ENCODE results near the gene DNLZ.
"Not testable (repeated sequence)": the region's sequence is repeated elsewhere in the genome, so short reads cannot be mapped to it uniquely, and the experiment has no call there.

The DNLZ gene

DNA sequence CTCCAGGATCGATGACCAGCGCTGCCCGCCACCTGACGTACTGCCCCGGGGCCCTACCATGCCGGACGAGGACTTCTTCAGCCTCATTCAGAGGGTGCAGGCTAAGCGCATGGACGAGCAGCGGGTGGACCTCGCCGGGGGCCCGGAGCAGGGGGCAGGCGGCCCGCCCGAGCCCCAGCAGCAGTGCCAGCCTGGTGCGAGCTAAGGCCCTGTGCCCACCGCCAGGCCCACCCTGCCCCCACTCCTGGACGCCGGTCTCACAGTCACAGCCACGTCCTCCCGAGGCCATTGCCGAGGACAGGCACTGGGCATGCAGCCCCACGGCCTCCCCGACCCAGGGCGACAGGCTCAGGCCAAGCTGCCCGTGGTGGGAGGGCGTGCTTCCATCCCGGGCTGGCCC is 5.5 kb downstream of the DNLZ start:
- no peak for DNase-seq

DNA sequence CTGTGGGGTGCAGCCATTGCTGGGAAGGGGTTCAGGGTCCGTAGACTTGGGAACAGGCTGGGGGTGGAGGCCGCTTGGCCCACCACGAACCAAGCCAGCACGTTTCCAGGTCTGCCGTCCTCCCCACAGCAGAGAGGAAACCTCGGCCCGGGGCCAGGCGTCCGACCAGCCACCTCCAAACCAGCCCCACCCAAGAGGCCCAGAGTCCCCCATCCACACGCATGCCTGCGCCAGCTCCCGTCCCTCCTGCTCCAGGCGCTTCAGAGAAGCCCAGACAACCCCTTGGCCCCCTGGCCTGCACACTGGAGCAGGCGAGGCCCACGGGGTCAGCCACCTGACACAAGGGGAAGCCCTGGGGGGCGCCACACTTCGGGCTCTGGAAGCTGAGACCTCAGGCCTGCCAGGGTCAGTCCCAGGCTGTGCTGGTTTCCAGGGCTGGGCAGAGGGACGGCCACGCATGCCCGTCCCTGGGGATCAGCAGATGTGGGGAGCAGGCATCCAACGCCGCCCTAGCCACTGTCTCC is 6.3 kb downstream of the DNLZ start:
- DNase-seq, result no peak

DNA sequence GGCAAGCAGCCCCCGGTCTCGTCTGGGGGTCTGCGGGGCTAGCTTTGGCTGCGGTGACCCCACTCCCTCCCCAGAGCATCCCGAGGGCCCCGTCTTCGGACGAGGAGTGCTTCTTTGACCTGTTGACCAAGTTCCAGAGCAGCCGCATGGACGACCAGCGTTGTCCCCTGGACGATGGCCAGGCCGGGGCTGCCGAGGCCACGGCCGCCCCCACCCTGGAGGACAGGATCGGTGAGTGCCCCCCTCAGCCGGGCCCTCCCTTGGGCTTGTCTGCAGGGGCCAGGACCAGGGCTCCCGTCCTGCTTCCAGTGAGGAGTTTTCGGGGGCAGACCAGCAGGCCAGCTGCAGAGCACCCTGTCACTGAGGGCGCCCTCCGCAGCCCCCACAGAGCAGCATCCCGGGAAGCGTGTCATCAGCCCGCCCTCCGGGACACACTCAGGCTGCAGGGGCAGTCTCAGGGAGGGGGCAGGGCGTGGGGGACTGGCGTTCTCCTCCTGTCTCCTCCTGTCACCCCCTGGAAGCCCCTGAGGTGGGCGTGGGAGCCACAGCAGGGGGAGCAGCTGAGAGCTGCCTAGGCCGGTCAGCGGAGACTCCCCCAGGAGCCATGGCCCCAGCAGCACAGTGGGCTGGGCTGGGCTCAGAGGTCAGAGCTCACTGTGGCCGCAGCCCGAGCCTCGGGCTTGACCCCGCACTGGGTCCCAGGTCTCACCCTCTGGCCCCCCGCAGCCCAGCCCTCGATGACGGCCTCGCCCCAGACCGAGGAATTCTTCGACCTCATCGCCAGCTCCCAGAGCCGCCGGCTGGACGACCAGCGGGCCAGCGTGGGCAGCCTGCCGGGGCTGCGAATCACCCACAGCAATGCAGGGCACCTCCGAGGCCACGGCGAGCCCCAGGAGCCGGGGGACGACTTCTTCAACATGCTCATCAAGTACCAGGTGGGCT is 7.7 kb downstream of the DNLZ start:
- no peak for DNase-seq

DNA sequence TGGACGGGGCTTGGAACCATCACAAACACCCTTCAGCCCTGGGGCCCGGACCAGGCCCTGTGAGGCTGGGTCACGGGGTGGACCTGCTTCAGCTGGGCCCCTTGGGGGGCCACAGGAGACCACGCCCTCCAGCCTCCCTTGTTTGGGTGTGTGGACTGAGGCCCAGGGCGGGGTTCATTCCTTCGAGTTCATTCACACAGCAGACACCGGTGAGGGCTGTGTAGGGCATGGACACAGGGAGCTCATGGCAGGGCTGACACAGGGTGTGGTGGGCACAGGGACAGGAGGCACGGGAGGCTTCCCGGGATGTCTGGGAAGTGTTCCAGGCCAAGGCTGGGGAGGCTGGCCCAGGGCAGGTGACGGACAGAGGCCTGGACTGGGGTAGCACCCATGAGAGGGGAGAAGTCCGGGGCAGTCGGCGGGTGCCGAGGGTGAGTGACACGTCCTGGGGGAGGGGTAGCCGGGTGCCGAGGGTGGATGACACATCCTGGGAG is 8.9 kb downstream of the DNLZ start:
- no peak for DNase-seq

DNA sequence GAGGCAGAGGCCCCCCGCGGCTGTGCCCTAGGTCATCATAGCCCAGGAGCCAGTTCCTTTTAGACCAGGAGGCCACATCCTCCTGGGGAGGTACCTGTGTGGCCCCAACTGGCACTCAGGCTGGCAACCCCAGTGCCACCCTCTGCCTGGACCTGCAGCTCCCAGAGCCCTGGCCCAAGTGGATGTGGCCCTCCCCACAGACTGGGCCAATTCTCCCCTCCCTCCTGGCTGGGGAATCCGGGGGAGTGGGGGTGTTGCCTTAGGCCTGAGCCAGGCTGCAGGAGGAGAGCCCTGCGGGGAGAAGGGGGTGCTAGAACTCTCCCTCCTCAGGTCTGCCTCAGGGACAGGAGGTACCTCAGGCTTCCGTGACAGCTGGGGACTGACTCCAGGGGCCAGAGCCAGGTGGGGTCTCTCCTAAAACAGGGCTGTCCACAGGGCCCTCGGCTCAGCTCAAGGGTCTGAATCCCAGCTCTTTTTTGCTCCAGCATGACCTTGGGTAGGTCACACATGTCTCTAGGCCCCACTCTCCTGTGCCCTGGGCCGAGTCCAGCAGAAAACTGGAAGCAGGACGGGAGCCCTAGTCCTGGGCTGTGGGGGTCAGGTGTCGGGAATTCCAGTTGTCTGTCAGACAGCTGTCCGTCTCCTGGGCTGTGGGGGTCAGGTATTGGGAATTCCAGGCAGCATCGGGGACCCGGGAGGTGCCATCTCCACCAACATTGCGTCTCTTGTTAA is 9.6 kb downstream of the DNLZ start:
- DNase-seq, result no peak

DNA sequence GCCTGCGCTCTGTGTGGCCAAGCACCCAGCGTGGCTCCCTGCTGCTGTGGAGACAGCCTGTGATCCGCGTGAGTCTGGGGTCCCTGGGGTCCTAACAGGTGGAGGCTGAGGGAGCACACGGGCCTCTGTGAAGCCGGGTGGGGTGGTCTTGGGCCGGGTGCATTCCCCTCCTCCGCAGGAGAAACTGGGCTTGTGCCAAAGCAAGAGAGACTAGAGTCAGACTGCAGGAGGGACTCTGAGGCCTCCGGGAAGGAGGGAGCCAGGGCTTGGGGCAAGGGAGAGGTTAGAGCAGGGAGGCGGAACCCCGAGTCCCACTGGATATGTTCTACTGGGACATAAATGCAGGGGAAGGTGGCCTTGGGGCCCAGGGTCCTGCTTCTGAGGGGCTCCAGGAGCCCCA is 10.5 kb downstream of the DNLZ start:
- DNase-seq, result no peak

DNA sequence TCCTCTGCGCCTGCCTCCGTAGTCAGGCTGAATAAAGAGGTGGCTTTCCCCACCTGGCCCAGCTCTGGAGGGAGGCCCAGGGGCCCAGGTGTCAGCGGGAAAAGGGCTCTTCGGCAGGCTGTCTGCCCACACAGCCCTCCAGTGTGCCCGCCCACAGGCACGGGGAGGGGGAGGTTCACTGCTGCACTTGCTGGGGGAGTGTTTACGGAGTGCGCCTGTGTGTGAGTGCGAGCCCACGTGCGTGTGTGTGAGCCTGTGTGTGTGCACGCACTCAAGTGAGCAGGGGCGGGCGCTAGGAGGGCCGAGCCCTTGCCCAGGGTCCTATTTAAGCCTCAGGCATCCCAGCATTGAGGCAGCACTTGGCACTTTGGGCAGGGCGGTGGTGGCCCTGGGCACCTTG is 10.9 kb downstream of the DNLZ start:
- DNase-seq, result peak; percentile 2 to 14

DNA sequence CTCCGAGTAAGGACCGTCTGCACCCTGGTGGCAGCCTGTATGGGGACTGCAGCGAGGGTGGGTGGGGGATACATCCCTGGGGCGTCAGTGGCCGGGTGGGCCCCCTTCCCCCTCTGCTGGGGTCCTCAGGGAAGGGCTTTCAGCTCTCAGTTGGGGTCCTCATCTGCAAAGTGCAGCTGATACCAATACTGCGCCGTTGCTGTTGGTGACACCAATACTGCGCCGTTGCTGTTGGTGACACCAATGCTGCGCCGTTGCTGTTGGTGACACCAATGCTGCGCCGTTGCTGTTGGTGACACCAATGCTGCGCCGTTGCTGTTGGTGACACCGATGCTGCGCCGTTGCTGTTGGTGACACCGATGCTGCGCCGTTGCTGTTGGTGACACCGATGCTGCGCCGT is 11.7 kb downstream of the DNLZ start:
- not testable (repeated sequence) for DNase-seq

DNA sequence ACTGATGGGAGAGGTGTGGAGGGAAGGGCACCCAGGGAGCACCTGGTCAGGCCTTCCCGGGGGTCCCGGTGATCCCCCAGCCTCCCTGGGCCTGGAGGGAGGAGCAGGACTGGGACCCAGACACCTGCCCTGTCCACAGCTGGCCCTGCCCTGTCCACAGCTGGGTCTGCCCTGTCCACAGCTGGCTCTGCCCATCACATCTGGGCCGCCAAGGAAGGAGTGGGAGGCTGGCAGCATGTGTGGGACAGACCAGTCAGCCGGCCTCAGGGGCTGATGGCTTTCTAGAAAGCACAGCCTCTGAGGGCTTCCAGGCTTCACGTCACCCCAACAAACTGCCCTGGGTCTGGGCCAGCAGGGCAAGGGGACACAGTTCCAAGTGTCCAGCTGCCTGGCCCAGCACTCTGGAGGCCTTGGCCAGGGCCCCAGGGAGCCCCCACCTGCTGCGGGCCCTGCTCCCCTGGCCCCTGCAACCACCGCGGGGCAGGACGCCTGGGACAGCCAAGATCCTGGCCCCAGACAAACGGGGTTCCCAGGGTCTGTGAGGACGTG is 12.2 kb downstream of the DNLZ start:
- DNase-seq, result no peak

DNA sequence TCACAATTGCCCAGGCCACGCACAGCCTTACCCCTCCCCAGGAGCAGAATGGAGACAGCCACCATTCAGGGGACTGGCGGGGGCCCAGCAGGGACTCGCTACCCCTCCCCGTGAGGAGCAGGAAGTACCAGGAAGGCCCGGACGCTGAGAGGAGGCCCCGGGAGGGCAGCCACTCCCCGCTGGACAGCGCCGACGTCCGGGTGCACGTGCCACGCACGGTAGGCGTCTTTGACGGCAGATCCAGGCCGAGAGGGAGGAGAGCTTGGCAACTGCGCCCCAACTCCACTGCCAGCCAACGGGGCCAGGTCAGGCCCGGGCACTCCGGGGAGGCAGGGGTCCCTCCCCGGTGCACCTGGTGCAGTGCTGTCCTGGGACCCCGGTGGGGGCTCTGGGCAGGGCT is 14.0 kb downstream of the DNLZ start:
- DNase-seq, result no peak

DNA sequence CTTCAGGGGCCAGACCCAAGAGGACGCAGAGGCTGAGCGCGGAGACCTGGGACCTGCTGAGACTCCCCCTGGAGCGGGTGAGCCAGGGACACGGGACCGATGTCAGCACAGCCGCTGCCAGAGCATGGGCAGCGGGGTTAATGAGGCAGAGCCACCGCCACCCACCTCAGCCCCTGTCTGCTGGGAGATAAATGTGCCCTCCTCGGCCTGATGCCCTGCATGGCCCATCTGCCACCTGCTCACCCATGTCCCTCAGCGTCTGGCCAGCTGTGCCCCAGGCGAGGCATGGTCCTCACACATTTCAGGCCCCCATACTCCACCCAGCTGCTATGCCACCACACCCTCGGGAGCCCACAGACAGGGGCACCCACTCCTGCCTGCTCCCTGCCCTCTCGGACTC is 14.9 kb downstream of the DNLZ start:
- DNase-seq, result no peak

DNA sequence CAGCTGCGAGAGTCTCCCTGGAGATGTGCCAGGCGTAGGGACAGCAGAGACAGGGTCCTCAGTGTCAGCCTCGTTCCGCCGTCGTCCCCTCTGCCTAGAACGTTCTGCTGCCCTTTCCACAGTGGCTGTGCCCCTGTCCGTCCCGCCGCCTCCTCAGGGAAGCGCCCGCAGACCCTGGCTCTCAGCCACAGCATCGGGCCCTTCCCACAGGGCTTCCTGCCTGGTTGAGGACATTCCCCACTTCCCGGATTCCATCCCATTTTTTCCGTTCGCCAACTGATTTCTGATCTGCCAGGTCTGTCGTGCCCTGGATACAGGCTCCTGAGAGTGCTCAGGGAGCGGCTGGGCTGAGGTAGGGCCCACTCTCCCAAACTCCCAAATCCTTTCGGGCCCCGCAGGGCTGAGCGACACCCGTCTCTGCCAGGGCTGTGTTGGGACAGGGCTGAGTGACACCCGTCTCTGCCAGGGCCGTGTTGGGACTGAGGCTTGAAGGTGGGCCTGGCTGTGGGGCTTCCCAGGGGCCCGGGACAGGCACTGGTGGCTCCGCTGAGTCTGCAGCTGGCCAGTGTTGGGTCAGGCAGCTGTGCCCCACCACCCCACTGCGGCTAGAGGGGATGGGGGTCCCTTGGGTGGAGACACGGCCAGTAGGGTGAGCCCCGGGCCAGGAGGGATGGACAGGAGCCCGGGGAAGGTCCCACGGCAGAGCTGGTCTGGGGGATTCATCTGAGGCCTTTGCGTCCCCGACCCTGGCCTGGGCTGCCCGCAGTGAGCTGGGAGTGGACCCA is 15.9 kb downstream of the DNLZ start:
- no peak for DNase-seq

DNA sequence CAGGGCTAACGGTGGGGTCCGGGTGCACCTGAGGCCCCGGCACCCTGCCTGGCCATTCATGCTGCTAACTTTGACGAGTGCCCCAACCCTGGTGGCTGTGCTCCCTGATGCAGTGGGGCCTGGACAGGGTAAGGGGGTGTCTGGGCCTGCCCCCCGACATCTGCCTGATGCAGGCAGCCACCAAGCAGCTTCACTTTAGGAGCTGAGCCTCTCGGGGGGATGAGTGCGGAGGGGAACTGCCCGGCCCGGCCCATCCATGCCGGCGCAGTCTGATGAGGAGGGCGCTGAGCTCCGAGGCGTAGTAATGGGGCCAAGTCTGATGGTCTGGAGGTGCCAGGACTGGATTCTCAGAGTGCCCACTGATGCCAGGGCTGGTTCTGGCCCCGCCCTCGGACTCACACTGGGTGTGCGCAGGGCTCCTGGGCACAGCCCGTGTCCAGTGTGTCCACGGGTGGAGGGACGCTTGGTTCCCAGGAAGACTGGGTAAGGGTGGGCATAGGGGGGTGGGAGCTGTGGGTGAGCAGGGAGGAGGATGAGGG is 16.5 kb downstream of the DNLZ start:
- DNase-seq, result no peak

DNA sequence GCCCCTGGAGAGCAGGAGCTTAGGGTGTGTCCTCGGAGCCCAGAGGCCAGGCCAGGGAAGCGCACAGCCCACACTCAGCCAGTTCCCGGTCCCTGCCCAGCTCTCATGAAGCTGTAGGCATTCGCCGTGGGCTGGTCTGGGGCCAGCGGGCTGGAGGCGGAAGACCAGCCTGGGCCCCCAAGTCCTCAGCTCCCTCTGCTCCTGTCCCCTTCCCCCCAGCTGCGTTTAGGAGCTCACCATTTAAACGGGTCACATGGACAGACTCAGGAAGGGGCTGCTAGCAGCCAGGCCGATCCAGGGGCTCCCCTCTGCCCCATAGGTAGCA is 17.4 kb downstream of the DNLZ start:
- DNase-seq, result no peak

DNA sequence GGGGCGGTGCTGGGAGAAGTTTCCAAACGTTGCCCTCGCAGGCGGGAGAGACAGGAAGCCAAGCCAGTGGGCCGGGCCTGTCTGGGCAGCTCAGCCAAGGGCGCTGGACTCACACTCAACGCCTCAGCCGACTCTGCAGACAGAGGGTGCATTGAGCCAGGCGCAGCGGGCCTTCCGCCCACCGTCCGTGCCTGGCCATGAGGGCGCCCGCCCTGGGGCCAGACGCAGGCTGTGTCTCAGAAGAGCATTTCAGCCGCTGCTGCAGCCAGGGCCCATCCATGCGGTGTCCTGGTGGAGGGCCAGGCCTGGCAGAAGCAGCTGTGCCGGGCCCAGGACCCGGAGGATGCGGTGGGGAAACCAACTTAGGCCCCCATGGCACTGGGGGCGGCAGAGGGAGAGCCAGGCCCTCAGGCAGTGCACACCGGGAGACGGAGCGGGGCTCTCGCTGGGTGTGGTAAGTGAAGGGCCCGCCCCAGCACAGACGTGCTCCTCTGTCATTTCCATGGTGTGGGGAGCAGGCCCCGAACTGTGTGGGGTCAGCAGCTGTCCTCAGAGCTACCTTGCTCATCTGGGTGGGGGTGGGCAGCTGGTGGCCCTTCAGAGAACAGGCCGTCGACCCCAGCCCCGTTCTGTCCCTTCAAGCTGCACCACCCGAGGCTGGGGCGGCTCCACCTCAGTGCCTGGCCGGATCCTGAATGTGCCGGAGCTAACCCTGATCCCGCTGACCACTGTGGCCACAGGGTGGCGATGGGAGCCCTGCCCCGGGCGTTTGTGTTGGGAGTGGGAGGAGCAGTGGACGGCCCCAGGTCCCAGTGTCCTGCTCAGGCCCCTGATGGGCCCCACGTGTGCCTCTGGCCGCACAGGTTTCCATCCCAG is 18.0 kb downstream of the DNLZ start:
- no peak for DNase-seq

DNA sequence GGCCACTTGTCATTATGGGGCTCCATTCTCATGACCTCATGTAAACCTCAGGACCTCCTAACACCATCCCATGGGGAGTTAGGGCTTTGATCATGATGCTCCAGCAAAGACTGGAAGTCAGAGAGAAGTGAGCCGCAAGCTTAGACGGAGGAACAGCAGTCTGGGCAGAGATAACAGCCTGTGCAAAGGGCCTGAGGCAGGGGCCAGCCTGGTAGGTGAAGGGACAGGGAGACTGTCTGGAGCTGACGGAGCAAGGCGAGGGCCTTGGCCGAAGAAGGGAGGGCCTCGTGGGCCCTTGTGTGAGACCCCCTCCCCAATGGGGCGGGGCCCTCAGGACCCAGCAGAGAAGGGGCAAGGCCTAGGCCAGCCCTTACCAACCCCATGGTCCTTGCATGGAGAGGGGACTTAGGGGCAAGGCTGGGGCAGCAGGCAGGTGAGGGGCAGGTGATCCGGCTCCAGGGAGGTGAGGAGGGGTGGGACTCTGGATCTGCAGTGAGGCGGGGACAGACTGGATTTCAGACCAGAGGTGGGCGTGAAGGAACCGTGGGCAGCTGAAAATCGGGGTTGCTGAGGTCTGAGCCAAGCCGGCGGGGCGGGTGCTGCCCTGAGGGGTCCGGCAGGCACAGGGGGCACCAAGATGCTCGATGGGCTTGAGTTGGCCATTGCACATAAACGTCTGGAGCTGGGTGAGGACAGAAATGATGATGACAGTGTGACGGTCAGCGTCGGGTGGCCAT is 18.8 kb downstream of the DNLZ start:
- no peak for DNase-seq

DNA sequence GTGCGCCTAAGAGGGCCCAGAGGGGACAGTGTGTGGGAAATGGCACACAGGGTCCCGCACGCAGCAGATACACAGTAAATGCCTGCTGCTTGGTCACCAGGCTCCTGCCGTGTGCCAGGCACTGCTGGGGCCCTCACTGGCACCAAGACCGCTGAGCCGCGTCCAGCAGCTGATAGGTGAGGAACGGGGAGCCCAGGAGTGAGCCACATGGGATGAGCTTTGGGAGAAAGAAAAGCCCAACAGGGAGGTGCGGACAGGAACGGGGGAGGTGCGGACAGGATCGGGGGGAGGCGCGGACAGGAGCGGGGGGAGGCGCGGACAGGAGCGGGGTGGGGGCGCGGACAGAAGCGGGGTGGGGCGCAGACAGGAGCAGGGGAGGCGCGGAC is 19.7 kb downstream of the DNLZ start:
- no peak for DNase-seq

DNA sequence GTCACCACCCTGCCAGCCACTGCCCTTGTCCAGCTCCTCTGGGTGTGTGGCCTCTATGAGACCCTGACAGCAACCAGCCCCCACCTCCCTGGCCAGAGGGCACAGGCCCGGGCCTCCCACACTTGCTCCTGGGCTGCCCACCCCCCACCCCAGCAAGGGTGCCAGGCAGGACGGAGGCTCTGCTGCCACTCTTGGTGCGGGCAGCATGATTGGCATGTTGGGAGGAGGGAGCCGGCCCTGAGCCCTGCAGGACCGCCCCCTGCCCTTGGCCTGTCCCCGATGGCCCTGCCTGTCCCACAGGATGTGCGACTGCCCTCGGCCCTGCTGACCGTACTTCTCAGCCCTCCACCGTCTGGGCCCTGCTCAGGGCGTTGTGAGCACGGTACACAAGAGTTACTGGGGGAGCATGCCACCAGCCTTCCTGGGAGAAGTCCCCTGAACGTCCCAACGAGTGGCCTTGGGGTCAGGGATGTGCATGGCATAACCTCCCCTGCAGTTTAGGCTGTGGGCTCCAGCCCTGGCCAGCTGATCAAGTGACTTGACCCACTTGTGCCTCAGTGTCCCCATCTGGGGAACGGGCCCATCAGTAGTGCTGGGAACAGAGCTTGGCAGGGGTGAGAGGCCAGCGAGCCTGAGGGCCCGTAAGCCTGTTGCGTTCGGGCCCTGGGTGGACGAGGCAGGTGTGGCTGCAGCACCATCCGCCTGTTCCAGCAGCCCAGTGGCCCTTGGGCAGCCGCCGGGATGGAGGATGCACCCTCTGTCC is 20.2 kb downstream of the DNLZ start:
- DNase-seq, result no peak

DNA sequence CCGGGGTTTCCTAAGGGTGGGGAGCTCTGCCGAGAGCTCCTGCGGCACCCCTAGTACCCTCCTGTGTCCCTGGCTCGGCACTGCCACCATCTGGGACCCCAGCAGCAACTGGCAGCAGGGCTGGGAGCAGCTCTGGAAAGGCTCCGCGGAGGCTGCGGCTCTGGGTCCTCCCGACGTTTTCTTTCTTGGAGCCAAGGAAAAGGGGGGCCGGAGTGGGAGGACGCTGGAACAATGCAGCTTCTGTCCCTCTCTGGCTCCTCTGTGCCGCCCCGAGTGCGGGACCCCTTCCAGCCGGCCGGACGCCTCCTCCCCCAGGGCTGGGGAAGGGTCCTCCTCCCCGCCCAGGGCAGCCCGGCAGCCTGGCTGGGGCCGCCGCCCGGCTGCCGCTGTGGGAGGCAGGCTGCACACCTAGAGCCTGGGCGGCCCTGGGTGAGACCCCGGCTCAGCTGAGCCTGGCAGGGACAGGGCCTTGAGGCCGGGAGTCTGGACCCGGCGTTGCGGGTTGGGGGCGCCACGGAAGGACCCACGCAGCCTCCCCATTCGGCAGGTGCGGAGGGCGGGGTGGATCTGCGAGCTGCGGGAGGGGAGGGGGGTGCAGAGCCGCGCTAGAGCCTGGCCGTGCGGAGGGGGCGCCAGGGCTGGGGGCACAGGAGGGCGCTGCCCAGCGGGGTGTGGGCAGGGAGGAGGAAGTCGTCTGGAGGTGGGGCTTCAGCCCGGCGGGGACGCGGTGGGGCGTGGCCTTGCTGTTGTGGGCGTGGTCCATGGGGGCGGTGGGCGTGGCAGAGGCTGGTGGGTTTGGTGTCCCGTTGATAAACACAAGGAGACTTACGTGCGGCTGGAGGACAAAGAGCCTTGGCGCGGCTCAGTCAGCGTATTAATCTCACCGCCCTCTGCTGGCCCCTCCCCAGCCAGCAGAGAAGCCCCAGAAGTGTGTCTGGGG is 21.1 kb downstream of the DNLZ start:
- no peak for DNase-seq

Data from NCI-H187 (cell line).